HepG2 (cell line): ENCODE data around the gene KRI1. TPM values are rescaled to one million over a fixed set of nuclear protein-coding genes. Genes with fewer than 3 reads are reported as not detected.

ENCODE experiments used
- ATAC-seq: fragments of 200-7000 bp; cut with Tn5 transposase; 3 replicates; pipeline ENCODE4 v1.9.1; 2020; ENCODE audit warnings: mild to moderate bottlenecking, moderate library complexity
- BruUV-seq: library from RNA; stranded (reverse); fragments of 400-500 nt; replicated peaks from 2 replicates; lab custom pipeline; 2021; lab: Mats Ljungman, UMichigan
- CTCF ChIA-PET: fragments of 300-600 bp; formaldehyde crosslinking; extraction: SDS; loops from one replicate; lab custom pipeline; 2021; ENCODE audit warnings: low total read pairs, inconsistent platforms, low intra/inter-chr PET ratio; lab: Yijun Ruan, JAX
- POLR2A ChIA-PET: fragments of 350-600 bp; sonication (Branson Sonifier 250); formaldehyde crosslinking; loops from one replicate; lab custom pipeline; 2020; ENCODE audit warnings: antibody characterized with exemption, inconsistent platforms; lab: Yijun Ruan, JAX
- DNase-seq: peaks from one replicate; pipeline ENCODE4 v3.0.0-alpha.2; 2015; ENCODE audit warnings: low spot score
- FAIRE-seq: peaks from 3 replicates; lab custom pipeline; 2011; peaks lifted over from hg19 to GRCh38; lab: Jason Lieb, UNC
- H2AFZ ChIP-seq: one replicate; pipeline ENCODE4 v1.6.1; 2011; ENCODE audit warnings: low read length, inconsistent platforms
- H3K27ac ChIP-seq: fragments of 300-600 bp; 3 replicates; pipeline ENCODE4 v1.8.0; 2011; ENCODE audit warnings: mixed run types, mild to moderate bottlenecking, mixed read lengths, low read length, inconsistent platforms; ENCODE audit not compliant: insufficient read depth; ENCODE audit errors: extremely low read length
- H3K27me3 ChIP-seq, 2 experiments: fragments of 200-600 bp in 1 of 2; 2 replicates in 1 of 2; 3 replicates in 1 of 2; pipeline versions ENCODE4 v1.6.0 to v1.8.0; 2011; ENCODE audit warnings: low read length in 2 of 2, mild to moderate bottlenecking in 2 of 2, moderate library complexity in 2 of 2, inconsistent platforms in 1 of 2; ENCODE audit not compliant: insufficient read depth in 2 of 2, control insufficient read depth in 1 of 2
- H3K36me3 ChIP-seq, 2 experiments: fragments of 200-600 bp in 1 of 2; replicated peaks in 1 of 2; 2 replicates in 1 of 2; 3 replicates in 1 of 2; pipeline versions ENCODE4 v1.5.1 to v1.8.0; 2011; ENCODE audit warnings: low read length in 2 of 2, inconsistent platforms in 1 of 2; ENCODE audit not compliant: insufficient read depth in 2 of 2, control insufficient read depth in 1 of 2
- H3K4me1 ChIP-seq: 2 replicates; pipeline ENCODE4 v1.5.1; 2012; ENCODE audit warnings: low read length, inconsistent platforms; ENCODE audit not compliant: insufficient read depth
- H3K4me2 ChIP-seq: 2 replicates; pipeline ENCODE4 v1.6.0; 2011; ENCODE audit warnings: low read depth, low read length, inconsistent platforms
- H3K4me3 ChIP-seq, 3 experiments: fragments of 200-600 bp in 1 of 3; sonication (generic), shearing (Covaris generic) in 1 of 3; replicated peaks in 1 of 3; 2 replicates each; pipeline ENCODE4 v1.5.1; 2011 to 2016; ENCODE audit warnings: low read length in 3 of 3, inconsistent platforms in 2 of 3, low read depth in 2 of 3, mild to moderate bottlenecking in 2 of 3, control low read depth in 1 of 3, mixed read lengths in 1 of 3; ENCODE audit not compliant: insufficient read depth in 1 of 3
- H3K79me2 ChIP-seq: one replicate; pipeline ENCODE4 v1.6.1; 2011; ENCODE audit warnings: low read length, inconsistent platforms; ENCODE audit not compliant: insufficient read depth
- H3K9ac ChIP-seq: 2 replicates; pipeline ENCODE4 v1.6.0; 2011; ENCODE audit warnings: mild to moderate bottlenecking, low read depth, low read length, inconsistent platforms; ENCODE audit not compliant: insufficient read depth
- H3K9me3 ChIP-seq: 2 replicates; pipeline ENCODE4 v1.5.1; 2012; ENCODE audit warnings: mild to moderate bottlenecking, low read length
- H4K20me1 ChIP-seq: 2 replicates; pipeline ENCODE4 v1.6.0; 2011; ENCODE audit warnings: inconsistent platforms, mild to moderate bottlenecking, low read length, moderate library complexity; ENCODE audit not compliant: insufficient read depth
- AGO2 ChIP-seq: fragments of 200-400 bp; formaldehyde crosslinking; optimal IDR thresholded peaks from 2 replicates; pipeline ENCODE3; 2017; ENCODE audit warnings: mild to moderate bottlenecking, low read depth, low read length, moderate library complexity
- HNF1B ChIP-seq: sonication (generic); formaldehyde crosslinking; IDR thresholded peaks from 2 replicates; pipeline ENCODE4 v1.5.1; 2020; ENCODE audit warnings: mild to moderate bottlenecking, moderate library complexity, missing genetic modification reagents
- MTF2 ChIP-seq: sonication (generic); formaldehyde crosslinking; IDR thresholded peaks from 2 replicates; pipeline ENCODE4 v1.5.0; 2020; ENCODE audit warnings: missing genetic modification reagents, borderline replicate concordance
- NR2C2 ChIP-seq: sonication (generic); formaldehyde crosslinking; IDR thresholded peaks from 2 replicates; pipeline ENCODE4 v1.4.0; 2020; ENCODE audit warnings: missing genetic modification reagents, mild to moderate bottlenecking, moderate library complexity, borderline replicate concordance
- POGZ ChIP-seq: sonication (generic); formaldehyde crosslinking; IDR thresholded peaks from 2 replicates; pipeline ENCODE4 v1.4.0; 2020; ENCODE audit warnings: mild to moderate bottlenecking, missing genetic modification reagents
- STAG1 ChIP-seq: sonication (generic); formaldehyde crosslinking; IDR thresholded peaks from 2 replicates; pipeline ENCODE4 v1.4.0; 2020; ENCODE audit warnings: missing genetic modification reagents
- TARDBP ChIP-seq: sonication (generic); formaldehyde crosslinking; IDR thresholded peaks from 2 replicates; pipeline ENCODE4 v1.8.0; 2022; ENCODE audit warnings: mild to moderate bottlenecking, missing genetic modification reagents
- TERF1 ChIP-seq: sonication (generic); formaldehyde crosslinking; IDR thresholded peaks from 2 replicates; pipeline ENCODE4 v1.8.0; 2022; ENCODE audit warnings: mild to moderate bottlenecking, missing genetic modification reagents, moderate library complexity
- ZMAT3 ChIP-seq: sonication (generic); formaldehyde crosslinking; conservative IDR thresholded peaks from 2 replicates; pipeline ENCODE4 v1.7.0; 2021; ENCODE audit warnings: missing genetic modification reagents
- ZNF577 ChIP-seq: sonication (generic); formaldehyde crosslinking; IDR thresholded peaks from 2 replicates; pipeline ENCODE4 v1.4.0; 2020; ENCODE audit warnings: mild to moderate bottlenecking, low read depth, missing genetic modification reagents, borderline replicate concordance
- WGBS: methylation state at CpG from one replicate; pipeline ENCODE4 v1.1.6; 2017; ENCODE audit warnings: low lambda C conversion rate; 5-methylcytosine and 5-hydroxymethylcytosine counted together
- in situ Hi-C: cut with HindIII; loops from 2 replicates; pipeline ENCODE4 v1.10.0; 2017; ENCODE audit warnings: low pct_unique_long_range_greater_than_20kb; ENCODE audit not compliant: extremely low pct_ligation_motif_present
- intact Hi-C: fragments of 100-400 bp; cut with micrococcal nuclease; formaldehyde crosslinking; loops from one replicate; pipeline ENCODE4 v1.10.0; 2022; ENCODE audit not compliant: unreplicated experiment
- polyA plus RNA-seq, 8 experiments: library from polyadenylated mRNA; depleted of rRNA in 3 of 8; stranded (reverse) in 7 of 8; unstranded in 1 of 8; fragments of >200 nt; fragmentation: Illumina TruSeq in 4 of 8; extraction: Trizol in 4 of 8; gene quantifications; 2 replicates each; pipeline versions ENCODE4 v1.2.1 to v1.2.3, GENCODE V29; 2011 to 2016; ENCODE audit warnings: low read depth in 4 of 8, missing spikeins in 1 of 8, mixed read lengths in 1 of 8; ENCODE audit not compliant: insufficient read depth in 1 of 8
- total RNA-seq, 5 experiments: library from RNA; depleted of rRNA; stranded (reverse); fragments of >200 nt; fragmentation: Illumina TruSeq; extraction: Trizol; gene quantifications; 2 replicates each; pipeline ENCODE4 v1.2.3, GENCODE V29; 2016; ENCODE audit warnings: low read depth in 1 of 5
- TF ChIP-seq, protein P1 (sequence below), 2 experiments: sonication (generic) in 1 of 2; formaldehyde crosslinking in 1 of 2; IDR thresholded peaks; 2 replicates each; pipeline versions ENCODE4 v1.5.1 to v1.6.1; 2011 to 2020; ENCODE audit warnings: borderline replicate concordance in 1 of 2, low read depth in 1 of 2, low read length in 1 of 2, mild to moderate bottlenecking in 1 of 2, missing genetic modification reagents in 1 of 2, moderate library complexity in 1 of 2
- TF ChIP-seq, protein P2 (sequence below): sonication (generic); formaldehyde crosslinking; IDR thresholded peaks from 2 replicates; pipeline ENCODE4 v1.5.0; 2020; ENCODE audit warnings: mild to moderate bottlenecking, missing genetic modification reagents, moderate library complexity
- TF ChIP-seq, protein P3 (sequence below): sonication (generic); formaldehyde crosslinking; conservative IDR thresholded peaks from 2 replicates; pipeline ENCODE4 v1.4.0; 2020; ENCODE audit warnings: missing genetic modification reagents

Gene KRI1
- total and polyA plus RNA-seq, 2 of the 13 experiments (the other 11 are each of a cell fraction or from before 2014, with no cell fraction given): 9.1 to 11.7 TPM

DNA sequence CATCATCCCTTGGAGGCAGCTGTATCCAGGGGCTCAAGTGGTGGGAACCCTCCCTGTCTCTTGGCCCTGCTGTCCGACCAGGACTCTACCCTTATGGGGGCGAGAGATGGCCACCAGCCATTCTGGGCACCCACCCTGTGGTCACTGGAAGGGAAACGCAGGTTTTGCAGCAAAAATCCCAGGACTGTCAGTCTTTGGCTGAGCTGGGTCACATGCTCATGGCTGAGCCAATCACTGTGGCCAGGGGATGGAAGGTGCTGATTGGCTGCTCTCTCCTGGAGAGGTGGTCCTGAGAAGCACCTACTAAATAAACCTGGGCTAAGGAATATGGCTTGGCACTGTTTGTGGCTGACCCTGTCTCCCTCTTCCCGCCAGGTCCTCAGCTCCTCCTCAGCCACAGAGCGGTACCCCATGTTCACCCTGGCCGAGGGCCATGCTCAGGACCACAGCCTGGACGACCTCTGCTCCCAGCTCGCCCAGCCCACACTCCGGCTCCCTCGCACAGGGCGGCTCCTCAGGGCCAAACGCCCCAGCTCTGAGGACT, 13.2 kb downstream of the KRI1 start (continued):
- TF ChIP-seq ZNF577: no peak
- TF ChIP-seq AGO2: peak; percentile 82

DNA sequence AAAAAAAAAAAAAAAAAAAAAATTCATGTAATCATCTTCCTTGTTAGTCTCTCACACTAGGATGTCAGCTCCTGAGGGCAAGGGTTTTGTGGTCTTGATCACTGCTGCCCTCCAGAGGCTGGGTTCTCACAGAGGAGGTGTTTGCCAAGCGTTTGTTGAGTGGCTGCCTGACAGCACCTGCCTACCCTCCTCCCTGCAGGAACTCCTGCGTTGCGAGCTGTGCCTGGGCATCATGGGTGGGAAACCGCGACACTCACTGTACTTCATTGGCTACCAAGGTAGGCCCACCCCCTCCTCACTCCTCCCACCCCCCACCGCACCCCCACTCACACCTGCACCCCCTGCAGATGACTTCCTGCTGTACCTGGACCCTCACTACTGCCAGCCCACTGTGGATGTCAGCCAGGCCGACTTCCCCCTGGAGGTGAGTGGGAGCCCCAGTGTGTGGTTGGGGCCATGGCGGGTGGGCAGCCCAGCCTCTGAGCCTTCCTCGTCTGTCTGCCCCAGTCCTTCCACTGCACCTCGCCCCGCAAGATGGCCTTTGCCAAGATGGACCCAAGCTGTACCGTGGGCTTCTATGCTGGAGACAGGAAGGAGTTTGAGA, 14.0 kb downstream of the KRI1 start:
- no peaks in the 10 kb centered on the region for H3K4me1 ChIP-seq
- no peaks in the 10 kb centered on the region for H3K27me3 ChIP-seq
- H3K4me3 ChIP-seq: no peak overlapping the region
- DNase-seq: no peak
- H2AFZ ChIP-seq: no peak overlapping the region
- WGBS: 95% methylated on average over 12 of the region's 12 CpGs
- intact Hi-C loops: no loop called here
- FAIRE-seq: no peak
- H3K9ac ChIP-seq: no peak overlapping the region
- no TSS peak for BruUV-seq
- POLR2A ChIA-PET: interaction anchor here (1.1 kb wide), 1 partner anchor 11 kb away, joined by 4 read pairs; no protein-coding TSS in a partner anchor
- CTCF ChIA-PET: no interaction called here
- peaks cover 13 to 69% of the 10 kb centered on the region in 2 experiments for H3K36me3 ChIP-seq
- no peaks in the 10 kb centered on the region for H3K79me2 ChIP-seq
- in situ Hi-C loops: no loop called here
- ATAC-seq: peak; percentile 14; the same call in 1 of the 3 replicates
- no peak overlapping the region for H3K4me2 ChIP-seq
- no peaks in the 10 kb centered on the region for H3K9me3 ChIP-seq
- no peaks in the 10 kb centered on the region for H4K20me1 ChIP-seq
- H3K27ac ChIP-seq: no peak overlapping the region
- TF ChIP-seq TERF1 (CRISPR knock-in tag) (no peak), MTF2 (CRISPR knock-in tag) (no peak), HNF1B (CRISPR knock-in tag) (no peak), ZMAT3 (no peak), STAG1 (CRISPR knock-in tag) (peak; percentile 40; the same call in 1 of the 2 replicates), POGZ (CRISPR knock-in tag) (no peak), TARDBP (CRISPR knock-in tag) (0 out of 2 replicates have a peak, but pooled peaks have one; percentile 8), NR2C2 (CRISPR knock-in tag) (no peak)
- TF ChIP-seq, protein P1, sequence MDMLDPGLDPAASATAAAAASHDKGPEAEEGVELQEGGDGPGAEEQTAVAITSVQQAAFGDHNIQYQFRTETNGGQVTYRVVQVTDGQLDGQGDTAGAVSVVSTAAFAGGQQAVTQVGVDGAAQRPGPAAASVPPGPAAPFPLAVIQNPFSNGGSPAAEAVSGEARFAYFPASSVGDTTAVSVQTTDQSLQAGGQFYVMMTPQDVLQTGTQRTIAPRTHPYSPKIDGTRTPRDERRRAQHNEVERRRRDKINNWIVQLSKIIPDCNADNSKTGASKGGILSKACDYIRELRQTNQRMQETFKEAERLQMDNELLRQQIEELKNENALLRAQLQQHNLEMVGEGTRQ (IDR thresholded peaks at IDR 0.05; ENCODE audit: low read depth, low read length): no peak
- TF ChIP-seq, protein P1 (CRISPR knock-in tag; IDR thresholded peaks at IDR 0.05; ENCODE audit: borderline replicate concordance): no peak
- TF ChIP-seq, protein P2, sequence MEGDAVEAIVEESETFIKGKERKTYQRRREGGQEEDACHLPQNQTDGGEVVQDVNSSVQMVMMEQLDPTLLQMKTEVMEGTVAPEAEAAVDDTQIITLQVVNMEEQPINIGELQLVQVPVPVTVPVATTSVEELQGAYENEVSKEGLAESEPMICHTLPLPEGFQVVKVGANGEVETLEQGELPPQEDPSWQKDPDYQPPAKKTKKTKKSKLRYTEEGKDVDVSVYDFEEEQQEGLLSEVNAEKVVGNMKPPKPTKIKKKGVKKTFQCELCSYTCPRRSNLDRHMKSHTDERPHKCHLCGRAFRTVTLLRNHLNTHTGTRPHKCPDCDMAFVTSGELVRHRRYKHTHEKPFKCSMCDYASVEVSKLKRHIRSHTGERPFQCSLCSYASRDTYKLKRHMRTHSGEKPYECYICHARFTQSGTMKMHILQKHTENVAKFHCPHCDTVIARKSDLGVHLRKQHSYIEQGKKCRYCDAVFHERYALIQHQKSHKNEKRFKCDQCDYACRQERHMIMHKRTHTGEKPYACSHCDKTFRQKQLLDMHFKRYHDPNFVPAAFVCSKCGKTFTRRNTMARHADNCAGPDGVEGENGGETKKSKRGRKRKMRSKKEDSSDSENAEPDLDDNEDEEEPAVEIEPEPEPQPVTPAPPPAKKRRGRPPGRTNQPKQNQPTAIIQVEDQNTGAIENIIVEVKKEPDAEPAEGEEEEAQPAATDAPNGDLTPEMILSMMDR: peak; percentile 38
- TF ChIP-seq, protein P3, sequence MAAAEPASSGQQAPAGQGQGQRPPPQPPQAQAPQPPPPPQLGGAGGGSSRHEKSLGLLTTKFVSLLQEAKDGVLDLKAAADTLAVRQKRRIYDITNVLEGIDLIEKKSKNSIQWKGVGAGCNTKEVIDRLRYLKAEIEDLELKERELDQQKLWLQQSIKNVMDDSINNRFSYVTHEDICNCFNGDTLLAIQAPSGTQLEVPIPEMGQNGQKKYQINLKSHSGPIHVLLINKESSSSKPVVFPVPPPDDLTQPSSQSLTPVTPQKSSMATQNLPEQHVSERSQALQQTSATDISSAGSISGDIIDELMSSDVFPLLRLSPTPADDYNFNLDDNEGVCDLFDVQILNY (CRISPR knock-in tag): no peak
